Neural progenitor cell (in vitro differentiated cells): ENCODE results near the gene CD40. TPM values are rescaled to one million over a fixed set of nuclear protein-coding genes. Genes with fewer than 3 reads are reported as not detected.

ENCODE experiments used
- DNase-seq: peaks from one replicate; pipeline ENCODE4 v3.0.0-alpha.2; 2016; ENCODE audit warnings: low spot score
- H2AFZ ChIP-seq: fragments of 200-600 bp; sonication (generic); replicated peaks from 2 replicates; pipeline ENCODE4 v1.6.1; 2016; ENCODE audit warnings: antibody characterized with exemption
- H3F3A ChIP-seq: fragments of 200-600 bp; sonication (generic); 2 replicates; pipeline ENCODE4 v1.6.1; 2016; ENCODE audit warnings: antibody characterized with exemption, low read depth
- H3K27ac ChIP-seq: fragments of 200-600 bp; sonication (generic); 2 replicates; pipeline ENCODE4 v1.5.1; 2016; ENCODE audit warnings: mild to moderate bottlenecking
- H3K27me3 ChIP-seq: fragments of 200-600 bp; sonication (generic); 2 replicates; pipeline ENCODE4 v1.6.1; 2016; ENCODE audit warnings: mild to moderate bottlenecking, moderate library complexity
- H3K36me3 ChIP-seq: fragments of 200-600 bp; sonication (generic); 2 replicates; pipeline ENCODE4 v1.5.1; 2016
- H3K4me1 ChIP-seq: fragments of 200-600 bp; sonication (generic); 2 replicates; pipeline ENCODE4 v1.6.1; 2016; ENCODE audit warnings: mixed run types
- H3K4me2 ChIP-seq: fragments of 200-600 bp; sonication (generic); 2 replicates; pipeline ENCODE4 v1.6.1; 2016
- H3K4me3 ChIP-seq: fragments of 200-600 bp; sonication (generic); 2 replicates; pipeline ENCODE4 v1.5.1; 2016
- H3K79me2 ChIP-seq: fragments of 200-600 bp; sonication (generic); 2 replicates; pipeline ENCODE4 v1.6.1; 2016; ENCODE audit warnings: low read depth
- H3K9ac ChIP-seq: fragments of 200-600 bp; sonication (generic); 2 replicates; pipeline ENCODE4 v1.6.1; 2016
- H3K9me3 ChIP-seq: fragments of 200-600 bp; sonication (generic); 2 replicates; pipeline ENCODE4 v1.5.1; 2016; ENCODE audit warnings: low read depth
- H4K20me1 ChIP-seq: fragments of 200-600 bp; sonication (generic); 2 replicates; pipeline ENCODE4 v1.6.1; 2016; ENCODE audit warnings: low read depth
- H3K27ac Mint-ChIP-seq: 3 replicates; pipeline ENCODE4 v1.8.0; 2021; ENCODE audit warnings: mixed read lengths
- H3K27me3 Mint-ChIP-seq: 2 replicates; pipeline ENCODE4 v1.8.0; 2022; ENCODE audit warnings: low read depth, mild to moderate bottlenecking, inconsistent platforms, moderate library complexity, mixed read lengths; ENCODE audit not compliant: insufficient read depth
- H3K36me3 Mint-ChIP-seq: 3 replicates; pipeline ENCODE4 v1.8.0; 2021; ENCODE audit warnings: mixed read lengths
- H3K4me1 Mint-ChIP-seq: 3 replicates; pipeline ENCODE4 v1.8.0; 2021; ENCODE audit warnings: mixed read lengths
- H3K4me3 Mint-ChIP-seq: 3 replicates; pipeline ENCODE4 v1.8.0; 2021; ENCODE audit warnings: mild to moderate bottlenecking, moderate library complexity, mixed read lengths
- H3K9me3 Mint-ChIP-seq: 3 replicates; pipeline ENCODE4 v1.8.0; 2020; ENCODE audit warnings: mixed read lengths
- EZH2 ChIP-seq: fragments of 200-600 bp; sonication (generic); IDR thresholded peaks from 2 replicates; pipeline ENCODE4 v1.6.1; 2017; ENCODE audit warnings: antibody characterized with exemption, mild to moderate bottlenecking, moderate library complexity
- EZH2phosphoT487 ChIP-seq: fragments of 200-600 bp; sonication (generic); IDR thresholded peaks from 2 replicates; pipeline ENCODE4 v1.6.1; 2017; ENCODE audit warnings: antibody characterized with exemption
- total RNA-seq: library from RNA; depleted of rRNA; stranded (reverse); fragments of >200 nt; gene quantifications from 2 replicates; pipeline ENCODE4 v1.2.3, GENCODE V29; 2015; ENCODE audit warnings: low replicate concordance
- TF ChIP-seq, protein P1 (sequence below): fragments of 200-600 bp; sonication (generic); IDR thresholded peaks from 2 replicates; pipeline ENCODE4 v1.5.1; 2017; ENCODE audit warnings: antibody characterized with exemption, mild to moderate bottlenecking

CD40 gene
- total RNA-seq, 1 donor from 2014 or later: 11.0 TPM

DNA sequence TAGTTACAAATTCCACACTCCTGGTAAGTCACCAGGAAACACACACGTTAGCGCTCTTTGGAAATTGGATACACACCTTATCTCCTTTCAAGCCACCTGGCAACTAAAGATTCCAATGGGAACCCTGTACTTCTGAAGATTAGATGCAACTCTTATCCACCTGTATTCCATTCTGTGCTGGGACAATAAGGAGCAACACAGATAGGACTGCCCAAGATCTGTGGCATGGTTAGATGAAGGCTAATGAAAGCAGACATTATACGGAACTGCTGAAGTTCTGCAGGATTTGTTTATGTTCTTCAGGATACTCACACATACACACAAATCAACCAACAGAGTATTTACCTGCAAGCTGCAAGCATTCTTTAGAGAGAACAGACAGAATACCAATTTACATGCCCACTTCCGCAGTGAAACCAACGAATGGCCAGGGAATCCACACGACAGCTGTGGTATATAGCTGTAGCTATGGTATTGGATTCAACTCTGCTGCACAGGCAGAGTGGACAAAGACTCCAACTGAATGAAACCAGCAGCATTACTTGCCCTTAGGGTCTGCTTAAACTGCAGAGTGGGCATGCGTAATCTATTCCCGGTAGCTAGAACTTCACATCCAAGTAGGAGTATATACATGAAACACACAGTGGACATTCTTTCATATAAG is 40.3 kb upstream of the CD40 start:
- Histone ChIP-seq H2AFZ (no peak overlapping the region), H3K36me3 (no peaks in the 10 kb centered on the region), H3K4me3 (no peak overlapping the region), H3K9me3 (no peaks in the 10 kb centered on the region), H4K20me1 (peaks cover 100% of the 10 kb centered on the region), H3K9ac (no peak overlapping the region), H3K27ac (no peak overlapping the region), H3K27me3 (no peaks in the 10 kb centered on the region), H3K4me2 (no peak overlapping the region), H3K4me1 (peaks cover 22% of the 10 kb centered on the region), H3F3A (peaks cover 7% of the 10 kb centered on the region), H3K79me2 (peaks cover 87% of the 10 kb centered on the region)
- H3K9me3 Mint-ChIP-seq: no peaks in the 10 kb centered on the region
- DNase-seq: no peak
- H3K4me1 Mint-ChIP-seq: peaks cover 14% of the 10 kb centered on the region
- no peak for TF ChIP-seq EZH2phosphoT487
- TF ChIP-seq, protein P1, sequence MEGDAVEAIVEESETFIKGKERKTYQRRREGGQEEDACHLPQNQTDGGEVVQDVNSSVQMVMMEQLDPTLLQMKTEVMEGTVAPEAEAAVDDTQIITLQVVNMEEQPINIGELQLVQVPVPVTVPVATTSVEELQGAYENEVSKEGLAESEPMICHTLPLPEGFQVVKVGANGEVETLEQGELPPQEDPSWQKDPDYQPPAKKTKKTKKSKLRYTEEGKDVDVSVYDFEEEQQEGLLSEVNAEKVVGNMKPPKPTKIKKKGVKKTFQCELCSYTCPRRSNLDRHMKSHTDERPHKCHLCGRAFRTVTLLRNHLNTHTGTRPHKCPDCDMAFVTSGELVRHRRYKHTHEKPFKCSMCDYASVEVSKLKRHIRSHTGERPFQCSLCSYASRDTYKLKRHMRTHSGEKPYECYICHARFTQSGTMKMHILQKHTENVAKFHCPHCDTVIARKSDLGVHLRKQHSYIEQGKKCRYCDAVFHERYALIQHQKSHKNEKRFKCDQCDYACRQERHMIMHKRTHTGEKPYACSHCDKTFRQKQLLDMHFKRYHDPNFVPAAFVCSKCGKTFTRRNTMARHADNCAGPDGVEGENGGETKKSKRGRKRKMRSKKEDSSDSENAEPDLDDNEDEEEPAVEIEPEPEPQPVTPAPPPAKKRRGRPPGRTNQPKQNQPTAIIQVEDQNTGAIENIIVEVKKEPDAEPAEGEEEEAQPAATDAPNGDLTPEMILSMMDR: no peak
- no peak for TF ChIP-seq EZH2
- H3K27me3 Mint-ChIP-seq: peaks cover 3% of the 10 kb centered on the region
- H3K27ac Mint-ChIP-seq: no peak overlapping the region
- H3K36me3 Mint-ChIP-seq: peaks cover 30% of the 10 kb centered on the region
- H3K4me3 Mint-ChIP-seq: no peak overlapping the region

DNA sequence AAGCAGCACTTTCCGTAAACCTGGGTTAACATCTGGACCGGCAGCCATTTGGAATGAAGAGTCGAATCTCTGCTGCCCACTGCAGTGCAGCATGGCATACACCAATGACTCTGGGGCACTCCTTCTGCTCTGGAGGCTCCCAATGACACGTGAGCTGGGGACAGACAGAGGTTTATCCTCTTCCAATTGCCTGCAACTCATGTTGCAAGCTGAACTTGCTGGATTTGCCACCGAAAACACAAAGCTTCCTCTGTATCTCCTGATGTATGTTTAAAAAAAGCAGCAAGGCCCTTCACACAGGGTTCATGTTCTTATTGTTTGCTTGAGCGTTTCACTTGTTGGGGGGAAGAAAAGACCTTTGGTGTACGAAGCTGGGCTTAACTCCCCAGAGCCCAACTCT is 39.2 kb upstream of the CD40 start:
- no peak overlapping the region for H3K9ac ChIP-seq
- peaks cover 21% of the 10 kb centered on the region for H3K4me1 ChIP-seq
- H3K4me2 ChIP-seq: no peak overlapping the region
- no peak overlapping the region for H3K4me3 Mint-ChIP-seq
- H3K27ac Mint-ChIP-seq: no peak overlapping the region
- H3F3A ChIP-seq: peaks cover 7% of the 10 kb centered on the region
- DNase-seq: peak; percentile 6
- H3K4me3 ChIP-seq: no peak overlapping the region
- H3K4me1 Mint-ChIP-seq: peaks cover 12% of the 10 kb centered on the region
- no peak overlapping the region for H3K27ac ChIP-seq
- TF ChIP-seq EZH2: no peak
- TF ChIP-seq EZH2phosphoT487: no peak
- TF ChIP-seq, protein P1: no peak
- H3K27me3 ChIP-seq: no peaks in the 10 kb centered on the region
- H3K36me3 Mint-ChIP-seq: peaks cover 27% of the 10 kb centered on the region
- H3K79me2 ChIP-seq: peaks cover 88% of the 10 kb centered on the region
- no peaks in the 10 kb centered on the region for H3K36me3 ChIP-seq
- peaks cover 3% of the 10 kb centered on the region for H3K27me3 Mint-ChIP-seq
- H3K9me3 ChIP-seq: no peaks in the 10 kb centered on the region
- H2AFZ ChIP-seq: no peak overlapping the region
- peaks cover 100% of the 10 kb centered on the region for H4K20me1 ChIP-seq
- H3K9me3 Mint-ChIP-seq: no peaks in the 10 kb centered on the region

DNA sequence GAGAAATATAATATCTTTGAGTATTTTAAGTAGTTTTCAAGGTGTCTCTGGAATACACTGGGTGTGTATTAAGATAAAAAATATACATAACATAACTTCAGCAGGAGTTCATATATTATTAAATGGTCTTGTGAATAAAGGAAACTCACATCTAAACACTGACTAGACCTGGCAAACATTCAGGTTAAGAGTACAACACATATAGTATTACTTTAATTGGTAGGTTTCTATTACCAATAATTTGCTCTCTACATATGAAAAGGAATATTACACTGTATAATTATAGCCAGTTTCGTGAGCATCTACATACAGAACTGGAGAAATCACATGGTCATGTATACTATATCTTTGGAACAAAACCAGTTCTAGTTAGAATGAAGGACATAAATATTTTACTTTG is 37.0 kb upstream of the CD40 start:
- no peaks in the 10 kb centered on the region for H3K9me3 Mint-ChIP-seq
- Histone ChIP-seq H3K4me2 (no peak overlapping the region), H3K79me2 (peaks cover 97% of the 10 kb centered on the region), H3K9ac (no peak overlapping the region), H3K9me3 (no peaks in the 10 kb centered on the region), H2AFZ (no peak overlapping the region), H3K4me1 (peaks cover 14% of the 10 kb centered on the region), H3K36me3 (no peaks in the 10 kb centered on the region), H3K27ac (no peak overlapping the region), H3K27me3 (no peaks in the 10 kb centered on the region), H3K4me3 (no peak overlapping the region), H4K20me1 (peaks cover 100% of the 10 kb centered on the region), H3F3A (no peaks in the 10 kb centered on the region)
- DNase-seq: no peak
- H3K27ac Mint-ChIP-seq: no peak overlapping the region
- TF ChIP-seq EZH2 (no peak), EZH2phosphoT487 (no peak)
- TF ChIP-seq, protein P1: no peak
- H3K27me3 Mint-ChIP-seq: peaks cover 3% of the 10 kb centered on the region
- H3K4me3 Mint-ChIP-seq: no peak overlapping the region
- H3K4me1 Mint-ChIP-seq: peaks cover 15% of the 10 kb centered on the region
- peaks cover 12% of the 10 kb centered on the region for H3K36me3 Mint-ChIP-seq
